H9 (cell line): ENCODE measurements around the gene MALT1. TPM values are rescaled to one million over a fixed set of nuclear protein-coding genes. Genes with fewer than 3 reads are reported as not detected.

Experiments
- DNase-seq: peaks from one replicate; pipeline ENCODE4 v3.0.0-alpha.2; 2017
- H2AFZ ChIP-seq: one replicate; pipeline ENCODE4 v1.6.1; 2013; ENCODE audit warnings: mild to moderate bottlenecking, low read length, control low read depth, moderate library complexity
- H2AK5ac ChIP-seq: 2 replicates; pipeline ENCODE4 v1.6.1; 2013; ENCODE audit warnings: low read length, control low read depth, mixed read lengths; ENCODE audit not compliant: insufficient read length
- H2BK120ac ChIP-seq: one replicate; pipeline ENCODE4 v1.6.1; 2013; ENCODE audit warnings: low read depth, mild to moderate bottlenecking, low read length, control low read depth, inconsistent platforms; ENCODE audit not compliant: poor library complexity, severe bottlenecking
- H2BK12ac ChIP-seq: 2 replicates; pipeline ENCODE4 v1.6.1; 2013; ENCODE audit warnings: low read length, control low read depth, mixed read lengths, low read depth; ENCODE audit not compliant: insufficient read length
- H2BK15ac ChIP-seq: 2 replicates; pipeline ENCODE4 v1.6.1; 2013; ENCODE audit warnings: low read depth, low read length, control low read depth
- H2BK20ac ChIP-seq: one replicate; pipeline ENCODE4 v1.6.1; 2013; ENCODE audit warnings: low read depth, mild to moderate bottlenecking, low read length, control low read depth, inconsistent platforms; ENCODE audit not compliant: poor library complexity, severe bottlenecking
- H2BK5ac ChIP-seq: 2 replicates; pipeline ENCODE4 v1.6.1; 2013; ENCODE audit warnings: low read length, control low read depth, mixed read lengths; ENCODE audit not compliant: insufficient read length
- H3K14ac ChIP-seq: 2 replicates; pipeline ENCODE4 v1.6.1; 2013; ENCODE audit warnings: low read length, control low read depth; ENCODE audit not compliant: insufficient read depth
- H3K18ac ChIP-seq: 2 replicates; pipeline ENCODE4 v1.6.1; 2013; ENCODE audit warnings: low read depth, mild to moderate bottlenecking, mixed read lengths, low read length, control low read depth; ENCODE audit not compliant: insufficient read length
- H3K23ac ChIP-seq: 2 replicates; pipeline ENCODE4 v1.6.1; 2013; ENCODE audit warnings: low read length, control low read depth, mixed read lengths, low read depth; ENCODE audit not compliant: insufficient read length
- H3K23me2 ChIP-seq: 2 replicates; pipeline ENCODE4 v1.6.1; 2013; ENCODE audit warnings: low read depth, mild to moderate bottlenecking, mixed read lengths, low read length, control low read depth; ENCODE audit not compliant: insufficient read length, poor library complexity, severe bottlenecking
- H3K27ac ChIP-seq: 2 replicates; pipeline ENCODE4 v1.5.1; 2013; ENCODE audit warnings: low read length, control low read depth, mixed read lengths, low read depth; ENCODE audit not compliant: insufficient read length
- H3K27me3 ChIP-seq: 2 replicates; pipeline ENCODE4 v1.6.1; 2013; ENCODE audit warnings: low read length, control low read depth, inconsistent platforms; ENCODE audit not compliant: insufficient read depth
- H3K4ac ChIP-seq: 2 replicates; pipeline ENCODE4 v1.6.1; 2013; ENCODE audit warnings: low read depth, mild to moderate bottlenecking, control low read depth, inconsistent platforms, low read length, moderate library complexity
- H3K4me1 ChIP-seq: 2 replicates; pipeline ENCODE4 v1.6.1; 2013; ENCODE audit warnings: low read length, control low read depth, inconsistent platforms; ENCODE audit not compliant: insufficient read depth
- H3K4me2 ChIP-seq: 2 replicates; pipeline ENCODE4 v1.6.1; 2013; ENCODE audit warnings: low read length, control low read depth, mixed read lengths; ENCODE audit not compliant: insufficient read length, insufficient read depth
- H3K56ac ChIP-seq: 2 replicates; pipeline ENCODE4 v1.6.1; 2013; ENCODE audit warnings: low read depth, mild to moderate bottlenecking, mixed read lengths, low read length, control low read depth; ENCODE audit not compliant: insufficient read length
- H3K79me1 ChIP-seq: 2 replicates; pipeline ENCODE4 v1.6.1; 2013; ENCODE audit warnings: low read depth, mild to moderate bottlenecking, moderate library complexity, low read length, control low read depth, inconsistent platforms; ENCODE audit not compliant: insufficient read depth, poor library complexity, severe bottlenecking
- H3K79me2 ChIP-seq: 2 replicates; pipeline ENCODE4 v1.6.1; 2013; ENCODE audit warnings: low read length, control low read depth, inconsistent platforms; ENCODE audit not compliant: insufficient read depth
- H3K9ac ChIP-seq: 2 replicates; pipeline ENCODE4 v1.6.1; 2013; ENCODE audit warnings: low read length, control low read depth, mixed read lengths; ENCODE audit not compliant: insufficient read length; ENCODE audit errors: extremely low read depth
- H3K9me3 ChIP-seq: one replicate; pipeline ENCODE4 v1.6.1; 2013; ENCODE audit warnings: low read depth, low read length, inconsistent platforms; ENCODE audit not compliant: control insufficient read depth
- H3T11ph ChIP-seq: one replicate; pipeline ENCODE4 v1.6.1; 2013; ENCODE audit warnings: mild to moderate bottlenecking, low read length, control low read depth, inconsistent platforms
- H4K20me1 ChIP-seq: one replicate; pipeline ENCODE4 v1.6.1; 2013; ENCODE audit not compliant: control insufficient read depth, insufficient read length, insufficient read depth
- H4K5ac ChIP-seq: 2 replicates; pipeline ENCODE4 v1.6.1; 2013; ENCODE audit warnings: low read depth, mild to moderate bottlenecking, mixed read lengths, low read length, control low read depth; ENCODE audit not compliant: insufficient read length
- H4K8ac ChIP-seq: replicated peaks from 2 replicates; pipeline ENCODE4 v1.6.1; 2013; ENCODE audit warnings: low read length, control low read depth, mixed read lengths, low read depth; ENCODE audit not compliant: insufficient read length
- H4K91ac ChIP-seq: 2 replicates; pipeline ENCODE4 v1.6.1; 2013; ENCODE audit warnings: low read depth, mild to moderate bottlenecking, moderate library complexity, mixed read lengths, low read length, control low read depth; ENCODE audit not compliant: insufficient read length
- H3K27ac Mint-ChIP-seq, 3 experiments: 2 replicates in 2 of 3; 3 replicates in 1 of 3; pipeline ENCODE4 v1.8.0; 2020 to 2021; ENCODE audit warnings: mixed read lengths in 3 of 3, mild to moderate bottlenecking in 1 of 3, moderate library complexity in 1 of 3
- H3K27me3 Mint-ChIP-seq: 2 replicates; pipeline ENCODE4 v1.8.0; 2021; ENCODE audit warnings: low read depth, mild to moderate bottlenecking, moderate library complexity, mixed read lengths
- H3K36me3 Mint-ChIP-seq, 3 experiments: 2 replicates in 2 of 3; 3 replicates in 1 of 3; pipeline ENCODE4 v1.8.0; 2020 to 2021; ENCODE audit warnings: low read depth in 3 of 3, mixed read lengths in 3 of 3; ENCODE audit not compliant: insufficient read depth in 1 of 3
- H3K4me1 Mint-ChIP-seq, 2 experiments: 2 replicates each; pipeline ENCODE4 v1.8.0; 2020; ENCODE audit warnings: mixed read lengths in 2 of 2
- H3K4me3 Mint-ChIP-seq, 2 experiments: 2 replicates in 1 of 2; 3 replicates in 1 of 2; pipeline ENCODE4 v1.8.0; 2020 to 2021; ENCODE audit warnings: mild to moderate bottlenecking in 2 of 2, mixed read lengths in 2 of 2, moderate library complexity in 1 of 2
- H3K9me3 Mint-ChIP-seq, 2 experiments: 2 replicates in 1 of 2; 3 replicates in 1 of 2; pipeline ENCODE4 v1.8.0; 2020; ENCODE audit warnings: mild to moderate bottlenecking in 2 of 2, mixed read lengths in 2 of 2, moderate library complexity in 1 of 2
- whole genome bisulfite sequencing: extraction: QIAGEN DNeasy Blood & Tissue Kit; methylation state at CpG from one replicate; pipeline ENCODE4 v1.1.7; 2013; ENCODE audit warnings: missing lambda C conversion rate, low lambda C conversion rate, mixed read lengths; ENCODE audit not compliant: insufficient read length; ENCODE audit errors: extremely low coverage; 5-methylcytosine and 5-hydroxymethylcytosine counted together
- total RNA-seq: library from RNA; stranded (reverse); gene quantifications from 2 replicates; pipeline ENCODE4 v1.2.1, GENCODE V29; 2021
- TF ChIP-seq, protein P1 (sequence below): fragments of 200-600 bp; sonication (generic); conservative IDR thresholded peaks from 3 replicates; pipeline ENCODE4 v1.8.0; 2021; ENCODE audit warnings: antibody characterized with exemption, mild to moderate bottlenecking

Gene MALT1
- total RNA-seq, 1 experiment from 2014 or later: 18.1 TPM

DNA sequence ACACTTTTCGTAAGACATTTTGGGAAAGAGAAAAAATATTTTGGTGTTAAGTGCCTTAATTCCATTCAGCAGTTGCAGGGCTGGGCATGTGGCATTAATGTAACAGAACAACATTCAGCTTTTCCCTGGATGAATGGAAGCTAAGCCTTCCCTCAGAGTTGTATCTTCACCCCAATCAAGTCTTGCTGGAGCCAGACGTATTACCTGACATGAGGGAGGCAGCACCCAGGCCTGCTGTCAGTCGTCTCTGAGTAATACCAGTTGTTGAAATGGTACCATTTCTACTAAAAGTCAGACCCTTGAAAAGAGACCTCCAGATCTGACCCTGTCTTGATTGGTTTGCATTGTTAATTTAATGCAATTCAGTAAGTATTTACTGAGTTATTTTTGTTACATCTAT, 57.5 kb downstream of the MALT1 start:
- Histone ChIP-seq H2AFZ (no peak overlapping the region), H3K18ac (no peak overlapping the region), H3K23ac (no peak overlapping the region), H4K91ac (no peak overlapping the region), H2BK15ac (no peak overlapping the region), H3T11ph (no peak overlapping the region), H3K56ac (no peak overlapping the region), H3K4me2 (no peak overlapping the region), H2BK12ac (no peak overlapping the region), H3K9ac (no peak overlapping the region), H4K8ac (no peak overlapping the region), H3K4me1 (no peaks in the 10 kb centered on the region), H3K79me1 (no peaks in the 10 kb centered on the region), H2BK20ac (no peak overlapping the region), H3K27me3 (no peaks in the 10 kb centered on the region; the same call in 1 of the 2 replicates), H4K20me1 (no peaks in the 10 kb centered on the region), H3K27ac (no peak overlapping the region), H4K5ac (no peak overlapping the region), H2BK120ac (no peak overlapping the region), H3K14ac (no peak overlapping the region), H3K4ac (no peak overlapping the region), H2AK5ac (no peak overlapping the region), H2BK5ac (no peak overlapping the region), H3K23me2 (no peaks in the 10 kb centered on the region), H3K79me2 (no peaks in the 10 kb centered on the region), H3K9me3 (no peaks in the 10 kb centered on the region)
- no CpG with 5 or more reads among the region's 3 CpGs for WGBS
- DNase-seq: no peak
- TF ChIP-seq, protein P1, sequence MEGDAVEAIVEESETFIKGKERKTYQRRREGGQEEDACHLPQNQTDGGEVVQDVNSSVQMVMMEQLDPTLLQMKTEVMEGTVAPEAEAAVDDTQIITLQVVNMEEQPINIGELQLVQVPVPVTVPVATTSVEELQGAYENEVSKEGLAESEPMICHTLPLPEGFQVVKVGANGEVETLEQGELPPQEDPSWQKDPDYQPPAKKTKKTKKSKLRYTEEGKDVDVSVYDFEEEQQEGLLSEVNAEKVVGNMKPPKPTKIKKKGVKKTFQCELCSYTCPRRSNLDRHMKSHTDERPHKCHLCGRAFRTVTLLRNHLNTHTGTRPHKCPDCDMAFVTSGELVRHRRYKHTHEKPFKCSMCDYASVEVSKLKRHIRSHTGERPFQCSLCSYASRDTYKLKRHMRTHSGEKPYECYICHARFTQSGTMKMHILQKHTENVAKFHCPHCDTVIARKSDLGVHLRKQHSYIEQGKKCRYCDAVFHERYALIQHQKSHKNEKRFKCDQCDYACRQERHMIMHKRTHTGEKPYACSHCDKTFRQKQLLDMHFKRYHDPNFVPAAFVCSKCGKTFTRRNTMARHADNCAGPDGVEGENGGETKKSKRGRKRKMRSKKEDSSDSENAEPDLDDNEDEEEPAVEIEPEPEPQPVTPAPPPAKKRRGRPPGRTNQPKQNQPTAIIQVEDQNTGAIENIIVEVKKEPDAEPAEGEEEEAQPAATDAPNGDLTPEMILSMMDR: no peak
- Mint-ChIP-seq H3K4me1 (no peaks in the 10 kb centered on the region), H3K36me3 (peaks cover 0 to 6% (median 3%) of the 10 kb centered on the region in 3 experiments; a peak in 3 of 7 replicates), H3K9me3 (no peaks in the 10 kb centered on the region), H3K27ac (no peak overlapping the region), H3K4me3 (no peak overlapping the region), H3K27me3 (no peaks in the 10 kb centered on the region)
